Left forelimb (tissue), 1 donor: Measurements from ENCODE around the gene SLC15A1.
"Not testable (repeated sequence)": the region's sequence is repeated elsewhere in the genome, so short reads cannot be mapped to it uniquely, and the experiment has no call there.

Experiments
- DNase-seq: peaks from one replicate; pipeline ENCODE4 v3.0.0-alpha.2; 2018; ENCODE audit warnings: low spot score

SLC15A1 gene

DNA sequence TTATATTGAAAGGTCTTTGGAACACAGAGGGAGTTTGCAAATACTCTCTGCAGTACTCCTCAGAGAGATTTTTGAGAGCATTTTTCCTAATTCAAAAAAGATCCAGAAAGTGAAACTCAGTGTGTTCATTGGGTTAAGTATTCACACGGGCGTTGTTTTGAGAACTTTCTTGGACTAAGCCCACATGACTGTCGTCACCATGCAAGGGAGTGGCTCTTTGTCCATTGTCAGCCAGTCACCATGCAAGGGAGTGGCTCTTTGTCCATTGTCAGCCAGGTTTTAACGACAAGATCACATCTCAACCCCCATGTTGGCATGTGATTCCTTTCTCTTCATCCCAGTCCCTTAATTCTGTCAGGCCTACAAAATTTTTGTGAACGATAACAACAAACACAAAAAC is 94.3 kb downstream of the SLC15A1 start:
- DNase-seq = no peak

DNA sequence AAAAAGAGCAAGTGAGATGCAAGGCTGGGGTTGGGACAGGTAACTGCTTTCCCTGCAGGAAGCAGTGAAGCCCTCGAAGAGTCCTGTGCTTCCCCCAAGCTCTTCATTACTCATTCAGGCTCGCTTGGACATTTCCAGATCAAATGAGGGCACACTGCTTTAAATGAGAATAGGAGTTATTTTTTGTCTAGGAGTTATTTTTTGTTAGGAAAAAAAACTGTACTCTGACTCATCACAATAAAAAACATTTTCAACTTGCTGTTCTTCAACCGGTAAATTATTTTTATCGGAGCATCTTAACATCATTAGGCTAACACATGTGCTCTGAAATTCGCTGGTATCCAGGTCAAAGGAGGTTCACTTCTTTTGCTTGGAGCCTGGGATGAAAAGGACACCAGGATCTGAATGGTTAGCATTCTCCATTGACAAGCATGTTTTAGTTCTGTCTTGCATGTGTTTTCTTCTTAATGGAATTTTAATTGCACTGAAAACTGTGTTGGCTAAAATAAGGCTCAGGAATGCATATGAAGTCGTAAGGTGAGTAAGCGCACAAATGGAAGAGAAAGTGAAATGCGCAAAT is 94.9 kb downstream of the SLC15A1 start:
- DNase-seq = no peak

DNA sequence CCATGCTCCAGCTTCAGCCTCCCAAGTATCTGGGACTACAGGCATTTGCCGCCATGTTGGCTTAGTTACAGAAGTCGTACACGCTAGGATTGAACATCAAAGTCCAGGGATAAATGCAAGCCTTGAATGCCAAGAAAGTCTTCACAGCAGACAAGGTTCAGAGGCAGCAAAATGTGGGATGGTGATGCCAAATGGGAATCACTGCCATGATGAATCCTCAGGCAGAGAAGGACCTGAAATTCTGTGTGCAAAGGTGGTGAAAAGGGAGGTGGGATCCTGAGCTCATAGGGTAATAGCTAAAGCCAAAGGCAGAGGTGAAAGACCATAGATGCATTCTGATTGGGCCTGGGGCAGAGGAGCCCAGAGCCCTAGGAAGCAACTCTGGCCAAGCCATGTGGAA is 96.2 kb downstream of the SLC15A1 start:
- DNase-seq = no peak

DNA sequence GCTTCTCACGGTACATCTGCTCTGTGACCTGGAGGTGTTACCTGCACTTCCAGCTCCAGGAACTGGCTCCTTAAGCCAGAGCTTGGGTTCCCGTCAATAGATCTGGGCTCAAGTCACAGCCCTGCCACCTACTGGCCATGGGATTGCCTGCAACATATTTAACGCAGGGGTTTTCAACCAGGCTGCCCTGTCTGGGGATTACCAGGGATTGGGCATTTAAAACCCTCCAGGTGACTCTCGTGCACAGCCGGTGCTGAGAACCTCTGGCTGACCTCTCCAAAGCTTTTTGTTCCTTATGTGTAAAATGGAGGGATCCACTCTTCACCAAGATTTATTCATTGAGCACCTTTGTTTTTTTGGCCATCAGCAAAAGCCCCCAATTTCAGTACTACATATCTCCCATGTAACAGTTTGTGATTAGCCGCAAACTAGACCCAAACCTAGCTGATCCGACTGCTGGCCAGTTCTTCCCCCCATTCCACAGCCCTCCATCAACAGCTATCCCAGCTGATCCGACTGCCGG is 98.9 kb downstream of the SLC15A1 start:
- DNase-seq = peak; percentile 76

DNA sequence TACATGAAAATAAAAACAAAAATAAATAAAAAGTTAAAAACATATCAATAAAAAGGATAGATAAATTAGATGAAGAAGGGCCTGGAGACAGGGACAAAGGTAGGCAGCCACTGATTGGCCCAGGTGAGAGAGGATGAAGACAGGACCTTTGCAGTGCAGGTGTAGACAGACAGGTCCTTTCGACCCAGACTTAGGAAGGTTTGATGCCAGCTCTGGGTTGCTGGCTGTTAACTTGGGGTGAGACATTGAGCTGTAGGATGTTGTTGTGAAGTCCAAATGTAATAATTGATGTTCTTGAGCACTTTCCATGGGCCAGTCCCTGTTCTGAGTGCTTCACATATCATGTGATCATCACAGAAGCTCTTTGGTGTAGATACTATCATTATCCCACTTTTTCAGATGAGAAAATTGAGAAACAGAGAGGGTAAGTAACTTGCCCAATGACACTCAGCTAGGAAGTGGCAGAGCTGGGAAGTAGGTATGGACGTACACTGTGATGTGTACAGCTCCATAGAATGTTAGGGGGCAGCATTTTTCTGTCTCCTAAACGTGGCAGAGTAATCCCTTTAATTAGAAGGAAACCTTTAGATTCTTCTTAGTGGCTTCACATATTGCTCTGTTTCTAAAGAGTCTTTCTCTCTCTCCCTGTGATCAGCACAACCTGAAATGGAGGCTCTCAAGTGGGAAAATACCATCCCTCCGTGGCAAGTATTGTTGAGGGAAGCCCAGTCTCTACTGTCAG is 99.6 kb downstream of the SLC15A1 start:
- no peak for DNase-seq

DNA sequence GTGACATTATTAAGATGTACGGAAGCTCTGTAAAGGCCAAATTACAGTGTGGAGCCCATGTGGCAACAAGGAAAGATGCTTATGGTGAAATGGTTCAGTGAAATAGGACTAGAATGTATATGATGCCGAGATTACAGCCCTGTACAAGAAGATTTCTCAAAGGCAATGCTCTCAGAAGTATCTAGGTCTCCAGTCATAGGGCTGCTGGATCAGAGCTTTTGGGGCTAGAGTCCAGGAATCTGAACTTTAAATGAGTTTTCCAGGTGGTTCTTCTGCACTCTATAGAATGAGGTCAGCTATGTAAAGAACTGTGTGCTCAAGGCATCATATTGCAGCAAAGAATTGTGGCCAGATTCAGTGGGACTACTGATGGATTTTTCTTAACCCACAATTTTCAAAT is 100.2 kb downstream of the SLC15A1 start:
- DNase-seq = no peak

DNA sequence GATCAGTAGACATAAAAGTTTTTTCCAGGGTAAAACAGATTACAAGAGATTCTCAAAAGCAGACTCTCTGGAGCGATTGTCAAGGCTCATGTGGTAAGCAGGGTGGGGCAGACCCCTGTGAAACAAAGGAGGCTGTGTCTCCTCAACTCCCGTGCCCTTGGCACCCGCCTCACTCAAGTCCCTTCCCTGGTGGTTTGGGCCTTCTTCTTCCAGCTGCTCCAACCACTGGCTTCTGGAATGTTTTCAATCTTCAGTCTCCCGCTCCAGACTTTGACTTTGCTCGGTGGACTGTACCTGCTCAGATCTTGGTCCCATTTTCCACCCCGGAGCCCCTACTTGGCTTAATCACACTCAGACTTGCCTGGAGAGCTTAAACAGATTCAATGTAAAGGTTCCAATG is 100.7 kb downstream of the SLC15A1 start:
- DNase-seq = no peak

DNA sequence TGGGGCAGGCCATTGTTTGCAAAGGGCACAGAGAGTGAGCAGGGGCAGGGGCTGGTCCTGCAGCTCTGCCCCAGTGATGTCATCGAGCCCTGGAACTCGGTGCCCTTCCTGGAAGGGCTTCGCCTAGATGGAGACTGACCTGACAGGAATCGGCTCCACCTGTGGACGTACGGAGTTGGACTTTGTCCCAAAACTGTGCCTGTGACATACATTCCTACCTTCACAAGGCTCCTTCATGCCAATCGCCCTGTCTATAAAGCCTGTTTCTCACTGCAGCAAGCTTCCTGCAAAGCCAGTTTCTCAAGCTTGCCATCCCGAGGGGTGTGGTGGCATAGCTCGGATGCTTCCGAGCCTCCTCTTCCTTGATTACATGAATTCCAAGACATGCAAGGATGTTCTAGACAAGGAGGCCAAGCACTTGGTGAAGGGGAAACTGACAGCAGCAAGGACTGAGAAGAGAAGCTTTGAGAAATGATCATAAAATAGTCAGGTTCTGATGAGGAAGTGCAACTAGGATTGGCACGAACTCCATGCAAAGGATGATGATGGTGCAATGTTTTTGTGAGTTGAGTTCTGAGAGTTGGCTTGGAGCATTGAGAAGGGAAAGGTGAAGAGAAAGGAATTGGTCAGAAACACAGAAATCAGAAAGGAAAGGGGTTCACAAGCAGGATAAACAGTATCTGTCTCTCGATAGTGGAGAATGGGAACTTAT is 101.9 kb downstream of the SLC15A1 start:
- DNase-seq = no peak

DNA sequence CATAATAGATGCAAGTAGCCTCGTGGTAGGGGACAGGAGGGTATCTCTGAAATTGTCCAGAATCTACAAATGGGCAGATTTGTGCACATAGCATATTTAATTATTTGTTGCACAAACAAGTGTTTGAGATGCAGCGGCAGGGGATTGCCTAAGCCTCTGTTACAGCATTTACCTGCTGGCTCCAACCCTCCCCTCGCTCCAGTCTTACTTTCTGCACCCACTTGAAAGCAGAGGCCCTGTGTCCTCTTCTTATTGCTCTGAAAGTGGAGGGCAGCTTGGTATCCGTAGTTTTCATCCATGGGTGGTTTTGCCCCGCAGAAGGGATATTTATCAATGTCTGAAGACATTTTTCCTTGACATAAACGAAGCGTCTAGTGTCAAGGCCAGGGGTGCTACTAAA is 102.6 kb downstream of the SLC15A1 start:
- no peak for DNase-seq

DNA sequence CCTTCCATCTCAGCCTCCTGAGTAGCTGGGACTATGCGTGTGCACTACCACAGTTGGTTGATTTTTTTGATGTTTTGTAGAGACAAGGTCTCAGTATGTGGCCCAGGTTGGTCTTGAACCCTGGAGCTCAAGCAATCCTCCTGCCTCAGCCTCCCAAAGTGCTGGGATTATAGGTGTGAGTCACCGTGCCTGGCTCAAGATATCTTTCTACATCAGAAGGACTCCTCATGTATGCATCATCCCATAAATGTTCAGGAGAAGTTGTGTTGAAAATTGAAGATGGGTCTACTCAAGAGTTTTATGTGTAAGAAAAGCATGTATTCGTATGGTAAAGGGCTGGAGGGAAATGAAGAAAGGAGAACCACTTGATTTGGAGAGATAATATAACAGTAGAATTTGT is 103.8 kb downstream of the SLC15A1 start:
- DNase-seq = no peak

DNA sequence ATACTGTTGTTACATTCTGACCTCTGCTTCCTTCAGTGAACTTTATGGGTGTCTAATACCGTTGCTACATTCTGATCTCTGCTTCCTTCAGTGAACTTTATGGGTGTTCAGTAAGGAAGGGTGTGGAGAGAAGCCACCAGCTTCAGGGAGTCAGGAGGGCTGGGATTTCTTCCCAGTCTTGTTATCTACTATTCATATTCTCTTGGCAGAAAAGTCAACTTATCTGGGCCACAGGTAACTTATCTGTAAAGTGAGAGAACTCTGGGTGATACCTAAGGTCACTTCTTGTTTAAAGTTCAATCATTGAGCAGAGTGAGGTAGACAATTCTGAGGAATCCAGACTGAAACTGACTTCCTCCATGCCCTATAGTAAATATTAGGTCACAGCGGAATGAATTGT is 104.3 kb downstream of the SLC15A1 start:
- DNase-seq = no peak

DNA sequence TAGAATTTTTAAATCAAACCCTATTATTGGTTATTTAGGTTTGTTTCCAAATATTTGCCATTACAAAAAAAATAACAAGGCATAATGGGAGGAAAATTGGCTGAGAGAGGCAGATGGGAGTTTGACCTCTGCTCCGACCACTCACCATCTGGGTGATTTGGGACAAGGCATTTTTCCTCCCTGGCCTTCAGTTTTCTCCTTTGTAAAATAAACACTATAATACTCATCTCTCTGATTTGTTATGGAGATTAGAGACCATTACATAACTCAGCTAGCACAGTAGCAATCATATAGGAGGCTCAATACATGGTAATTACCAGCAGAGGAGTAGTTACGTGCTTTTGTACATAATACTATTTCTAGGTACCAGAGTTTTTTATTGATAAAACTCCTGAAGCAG is 105.4 kb downstream of the SLC15A1 start:
- no peak for DNase-seq

DNA sequence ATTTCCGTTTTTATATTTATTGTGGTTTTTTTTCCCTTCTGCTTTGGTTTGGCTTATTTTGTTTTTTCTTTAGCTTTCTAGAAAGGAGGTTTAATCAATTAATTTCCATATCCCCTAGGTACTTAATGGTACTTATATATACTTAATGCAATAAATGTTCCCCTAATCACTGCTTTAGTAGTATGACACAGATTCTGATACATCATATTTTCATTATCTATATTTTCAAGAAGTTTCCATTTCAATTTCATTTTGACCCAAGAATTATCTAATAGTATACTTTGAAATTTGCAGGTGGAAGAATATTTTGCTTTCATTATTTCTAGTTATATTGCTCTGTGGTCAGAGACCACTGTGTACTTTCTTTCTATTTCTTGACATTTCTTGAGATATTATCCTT is 109.0 kb downstream of the SLC15A1 start:
- no peak for DNase-seq

DNA sequence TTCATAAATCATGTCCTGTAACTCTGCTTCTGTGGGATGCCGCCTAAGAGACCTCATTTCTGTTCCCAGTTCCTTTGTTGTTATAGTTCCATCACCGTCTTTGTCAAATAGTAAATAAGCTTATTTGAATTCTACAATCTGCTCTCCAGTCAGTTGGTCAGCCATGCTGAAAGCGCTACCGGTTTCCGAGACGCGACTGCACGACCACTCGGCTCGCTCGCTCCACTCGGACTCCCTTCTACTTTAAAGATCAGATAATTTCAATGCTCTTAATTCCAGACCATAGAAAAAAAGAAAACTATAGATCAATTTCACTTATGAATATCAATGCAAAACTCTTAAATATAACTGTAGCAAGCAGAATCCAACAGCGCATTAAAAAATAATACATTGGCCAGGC is 111.4 kb downstream of the SLC15A1 start:
- DNase-seq = no peak

DNA sequence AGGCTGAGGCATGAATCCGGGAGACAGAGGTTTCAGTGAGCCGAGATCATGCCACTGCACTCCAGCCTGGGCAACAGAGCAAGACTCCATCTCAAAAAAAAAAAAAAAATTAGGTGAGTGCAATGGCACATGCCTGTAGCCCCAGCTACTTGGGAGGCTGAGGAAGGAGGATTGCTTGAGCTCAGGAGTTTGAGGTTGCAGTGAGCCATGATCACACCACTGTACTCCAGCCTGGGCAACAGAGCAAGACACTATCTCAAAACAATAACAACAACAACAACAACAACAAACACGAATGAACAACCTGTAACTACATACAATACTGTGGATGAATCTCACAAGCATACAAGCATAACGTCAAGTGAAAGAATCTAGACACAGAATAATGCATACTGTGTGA is 112.7 kb downstream of the SLC15A1 start:
- DNase-seq = not testable (repeated sequence)

DNA sequence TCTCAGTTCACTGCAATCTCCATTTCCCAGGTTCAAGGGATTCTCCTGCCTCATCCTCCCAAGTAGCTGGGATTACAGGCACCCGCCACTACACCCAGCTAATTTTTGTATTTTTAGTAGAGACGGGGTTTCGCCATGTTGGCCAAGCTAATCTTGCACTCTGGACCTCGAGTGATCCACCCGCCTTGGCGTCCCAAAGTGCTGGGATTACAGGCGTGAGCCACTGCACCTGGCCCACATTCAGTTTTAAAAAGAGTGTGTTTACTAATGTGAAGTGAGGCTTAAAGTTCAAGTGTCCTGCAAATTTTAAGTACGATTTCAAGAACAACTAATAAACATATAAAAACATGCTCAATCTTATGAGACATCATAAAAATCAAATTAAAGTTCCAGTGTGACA is 114.1 kb downstream of the SLC15A1 start:
- not testable (repeated sequence) for DNase-seq
